ENCODE measurements around the gene CLEC20A. TPM values are rescaled to one million over a fixed set of nuclear protein-coding genes. Genes with fewer than 3 reads are reported as not detected.

Gene CLEC20A
- total RNA-seq, 1 experiment from 2014 or later: not detected

- DNase-seq (ENCODE audit: low read depth): peak; percentile 7
Measured at GRCh38 chr1:178500091-178500770, 3.5 kb upstream of the CLEC20A start.

- no peak for DNase-seq (ENCODE audit: low read depth)
Measured at GRCh38 chr1:178498896-178499675, 2.3 kb upstream of the CLEC20A start.

GRCh38 chr1:178497903-178498478 is 1.2 kb upstream of the CLEC20A start:
- no peak for DNase-seq (ENCODE audit: low read depth)

GRCh38 chr1:178495741-178496409 is 889 bp downstream of the CLEC20A start:
- DNase-seq (ENCODE audit: low read depth): no peak

- no peak for DNase-seq (ENCODE audit: low read depth)
Measured at GRCh38 chr1:178495158-178495557, 1.6 kb downstream of the CLEC20A start.

GRCh38 chr1:178494569-178494971 is 2.2 kb downstream of the CLEC20A start:
- DNase-seq (ENCODE audit: low read depth): no peak

GRCh38 chr1:178493301-178493741 is 3.4 kb downstream of the CLEC20A start:
- no peak for DNase-seq (ENCODE audit: low read depth)

GRCh38 chr1:178492341-178492740 is 4.4 kb downstream of the CLEC20A start:
- no peak for DNase-seq (ENCODE audit: low read depth)

- DNase-seq (ENCODE audit: low read depth): no peak
Measured at GRCh38 chr1:178491721-178492120, 5.0 kb downstream of the CLEC20A start.

GRCh38 chr1:178490967-178491366 is 5.8 kb downstream of the CLEC20A start:
- no peak for DNase-seq (ENCODE audit: low read depth)

- DNase-seq (ENCODE audit: low read depth): no peak
Measured at GRCh38 chr1:178490136-178490535, 6.6 kb downstream of the CLEC20A start.

- no peak for DNase-seq (ENCODE audit: low read depth)
Measured at GRCh38 chr1:178489399-178489798, 7.4 kb downstream of the CLEC20A start.

GRCh38 chr1:178488393-178488792 is 8.4 kb downstream of the CLEC20A start:
- no peak for DNase-seq (ENCODE audit: low read depth)

GRCh38 chr1:178487070-178487615 is 9.6 kb downstream of the CLEC20A start:
- no peak for DNase-seq (ENCODE audit: low read depth)

- no peak for DNase-seq (ENCODE audit: low read depth)
Measured at GRCh38 chr1:178486100-178487069, 10.4 kb downstream of the CLEC20A start.

GRCh38 chr1:178485541-178485981 is 11.2 kb downstream of the CLEC20A start:
- no peak for DNase-seq (ENCODE audit: low read depth)

GRCh38 chr1:178484698-178485225 is 12.0 kb downstream of the CLEC20A start:
- DNase-seq (ENCODE audit: low read depth): no peak

GRCh38 chr1:178483251-178483957 is 13.4 kb downstream of the CLEC20A start:
- no peak for DNase-seq (ENCODE audit: low read depth)

- DNase-seq (ENCODE audit: low read depth): no peak
Measured at GRCh38 chr1:178477841-178478240, 18.9 kb downstream of the CLEC20A start.

GRCh38 chr1:178477373-178477772 is 19.4 kb downstream of the CLEC20A start:
- no peak for DNase-seq (ENCODE audit: low read depth)

All from M059J (cell line).